ENCODE measurements around the gene KCNG2.

GRCh38 chr18:79939096-79939495 lies 141.4 kb downstream of the KCNG2 start:
- no peak for TF ChIP-seq CTCF (IDR thresholded peaks at IDR 0.05)
- no peak for TF ChIP-seq POLR2AphosphoS5 (IDR thresholded peaks at IDR 0.05)
- no peak for TF ChIP-seq EP300 (IDR thresholded peaks at IDR 0.05; ENCODE audit: low read depth)
- TF ChIP-seq POLR2A (IDR thresholded peaks at IDR 0.05), result no peak

All from transverse colon (tissue), 4 donors.